Measurements from ENCODE around the gene EIF4EBP2.

The EIF4EBP2 gene

DNA sequence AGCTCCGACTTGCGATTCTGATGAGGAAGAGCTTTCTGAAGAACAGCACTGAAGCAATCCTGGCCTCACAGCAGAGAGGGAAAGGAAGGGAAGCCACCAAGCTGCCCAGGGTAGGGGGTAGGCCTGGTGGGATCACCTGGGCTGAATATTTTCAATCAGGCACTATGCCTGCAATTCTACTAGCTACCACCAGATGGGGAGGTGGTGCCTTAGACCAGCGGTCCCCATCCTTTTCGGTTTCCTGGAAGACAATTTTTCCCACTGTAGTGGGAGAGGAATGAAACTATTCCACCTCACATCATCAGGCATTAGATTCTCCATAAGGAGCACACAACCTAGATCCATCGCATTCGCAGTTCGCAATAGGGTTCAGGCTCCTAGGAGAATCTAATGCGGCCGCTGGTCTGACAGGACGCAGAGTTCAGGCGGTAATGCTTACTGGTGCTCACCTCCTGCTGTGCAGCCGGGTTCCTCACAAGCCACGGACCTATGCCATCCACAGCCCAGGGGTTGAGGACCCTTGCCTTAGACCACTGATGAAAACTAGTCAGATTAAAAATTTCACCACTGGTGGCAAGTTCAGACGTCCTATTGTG, 24.3 kb upstream of the EIF4EBP2 start:
- DNase-seq, result no peak

DNA sequence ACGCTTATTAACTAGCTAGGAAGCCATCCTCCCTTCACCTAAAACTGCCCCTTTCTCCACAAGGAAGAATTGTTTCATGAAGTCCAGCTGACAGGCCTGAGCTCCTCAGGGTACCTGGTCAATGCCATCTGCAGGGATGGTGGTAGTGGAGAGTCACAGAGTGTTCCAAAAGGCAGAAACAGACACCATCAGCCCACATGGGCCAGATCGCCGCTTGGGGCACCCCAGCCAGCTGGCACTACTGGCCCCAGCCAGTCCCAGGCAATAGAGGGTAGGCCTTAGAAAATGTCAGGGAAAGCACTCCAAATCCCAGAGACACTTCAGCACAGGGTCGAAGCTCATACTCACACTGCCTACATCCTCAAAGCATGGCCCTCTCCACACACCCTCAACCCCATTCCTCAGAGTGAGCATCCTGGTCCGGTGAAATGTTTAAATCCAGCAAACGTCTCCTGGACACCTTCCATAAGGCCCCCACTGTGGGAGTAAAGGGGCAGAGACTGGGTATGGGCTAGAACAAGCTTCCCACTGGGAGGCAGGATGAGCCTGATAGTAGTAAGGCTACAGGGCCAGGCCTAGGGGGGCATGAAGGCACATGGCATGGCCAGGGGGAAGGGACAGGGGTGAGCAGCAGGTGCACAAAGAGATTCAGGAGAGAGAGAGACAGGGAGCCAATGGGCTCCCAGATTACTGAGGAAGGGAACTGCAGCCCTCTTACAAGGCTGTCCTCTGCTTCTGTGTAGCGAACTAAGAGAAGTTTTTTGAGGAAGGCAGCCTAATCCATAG, 23.4 kb upstream of the EIF4EBP2 start:
- DNase-seq, result no peak

DNA sequence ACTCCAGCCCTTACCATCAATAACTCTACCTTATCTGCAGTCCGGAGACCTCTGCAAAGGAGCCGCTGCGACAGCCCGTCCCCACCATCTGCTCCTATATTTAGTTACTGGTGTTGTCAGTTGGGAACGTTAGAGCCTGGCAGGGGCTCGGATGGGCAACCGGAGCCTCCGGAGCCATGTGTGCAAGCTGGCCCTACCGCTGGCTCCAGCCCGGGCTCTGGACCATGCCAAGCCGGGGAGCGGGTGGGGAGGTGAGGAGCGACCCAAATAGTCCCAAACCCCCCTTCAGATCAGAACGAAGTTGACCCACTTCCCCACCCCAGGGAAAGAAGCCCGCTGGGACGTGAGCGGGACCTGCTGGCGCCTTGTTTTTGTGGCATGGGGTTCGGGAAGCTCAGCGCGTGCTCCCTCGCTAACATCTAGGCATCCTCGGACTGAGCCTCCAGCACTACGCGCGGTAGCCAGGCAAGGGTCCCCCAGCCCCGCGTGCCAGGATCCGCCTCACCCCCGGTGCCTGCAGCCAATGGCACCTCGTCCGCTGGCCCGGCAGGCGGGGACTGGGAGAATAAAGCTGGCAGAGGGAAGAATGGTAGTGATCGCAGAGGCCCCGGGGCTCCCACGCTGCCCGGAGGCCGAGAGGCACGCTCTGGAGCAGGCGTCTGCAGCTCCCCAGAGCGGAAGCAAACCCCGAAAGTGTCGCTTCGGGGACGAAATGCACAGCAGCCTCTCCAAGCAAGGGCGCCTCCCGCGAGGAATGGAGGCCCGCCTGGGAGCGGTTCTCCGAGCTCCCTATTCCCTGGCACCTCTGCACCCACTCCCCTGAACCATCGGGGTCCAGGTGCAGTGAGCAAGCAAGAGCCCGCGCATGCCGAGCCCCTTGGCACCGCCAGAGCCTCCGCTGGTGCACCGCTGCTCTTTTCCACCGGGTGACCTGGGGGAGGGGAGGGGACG, 22.2 kb upstream of the EIF4EBP2 start:
- DNase-seq, result peak in 1 of 2 donors; percentile 23

DNA sequence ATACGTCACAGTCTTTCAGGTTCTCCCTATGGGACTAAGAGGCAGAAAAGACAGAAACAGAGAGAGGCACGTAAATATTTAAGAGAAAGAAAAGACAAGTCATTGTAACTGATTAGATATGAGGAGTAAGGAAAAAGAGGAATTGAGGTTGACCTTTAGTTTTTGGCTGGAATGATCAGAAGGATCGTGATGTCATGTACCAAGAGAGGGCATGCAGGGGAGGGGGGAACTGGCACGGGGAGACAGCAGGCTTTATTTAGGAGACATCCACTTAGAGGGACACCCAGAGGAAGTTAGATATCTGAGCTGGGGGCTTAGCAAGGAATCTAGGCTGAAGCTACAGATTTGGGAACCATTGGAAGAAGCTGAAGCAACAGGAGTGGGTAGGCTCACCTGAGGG, 12.3 kb upstream of the EIF4EBP2 start:
- no peak for DNase-seq

DNA sequence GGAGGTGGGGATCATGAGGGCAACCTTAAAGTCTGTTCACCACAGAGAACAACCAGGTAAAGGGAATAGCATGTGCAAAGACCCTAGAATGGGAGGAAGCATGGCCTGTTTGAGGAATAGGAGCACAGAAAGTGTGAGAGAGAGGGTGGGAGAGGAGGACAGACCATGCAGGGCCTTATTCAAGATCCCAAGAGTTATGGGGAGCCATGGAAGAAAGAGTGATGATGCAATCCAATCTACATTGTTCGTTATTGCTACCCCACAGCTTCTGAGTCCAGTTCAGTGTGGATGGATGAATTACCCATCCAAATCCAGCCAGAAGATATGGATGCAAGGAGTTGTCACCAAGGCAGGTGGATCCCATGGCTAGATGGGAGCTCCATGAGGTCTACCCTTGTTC, 7.8 kb upstream of the EIF4EBP2 start:
- DNase-seq, result no peak

DNA sequence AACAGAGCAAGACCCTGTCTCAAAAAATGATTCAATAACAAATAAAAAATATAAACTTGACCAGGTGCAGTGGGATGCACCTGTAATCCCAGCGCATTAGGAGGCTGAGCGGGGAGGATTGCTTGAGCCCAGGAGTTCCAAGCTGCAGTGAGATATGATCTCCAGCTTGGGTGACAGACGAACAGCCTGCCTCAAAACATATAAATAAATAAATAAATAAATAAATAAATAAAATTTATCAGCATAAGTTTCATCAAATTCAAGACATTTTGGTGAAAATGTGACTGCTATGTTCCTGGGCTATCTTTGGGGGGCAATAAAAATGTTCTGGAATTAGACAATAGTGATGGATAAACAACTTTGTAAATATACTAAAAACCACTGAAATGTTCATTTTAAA, 4.8 kb upstream of the EIF4EBP2 start:
- DNase-seq, result no peak

DNA sequence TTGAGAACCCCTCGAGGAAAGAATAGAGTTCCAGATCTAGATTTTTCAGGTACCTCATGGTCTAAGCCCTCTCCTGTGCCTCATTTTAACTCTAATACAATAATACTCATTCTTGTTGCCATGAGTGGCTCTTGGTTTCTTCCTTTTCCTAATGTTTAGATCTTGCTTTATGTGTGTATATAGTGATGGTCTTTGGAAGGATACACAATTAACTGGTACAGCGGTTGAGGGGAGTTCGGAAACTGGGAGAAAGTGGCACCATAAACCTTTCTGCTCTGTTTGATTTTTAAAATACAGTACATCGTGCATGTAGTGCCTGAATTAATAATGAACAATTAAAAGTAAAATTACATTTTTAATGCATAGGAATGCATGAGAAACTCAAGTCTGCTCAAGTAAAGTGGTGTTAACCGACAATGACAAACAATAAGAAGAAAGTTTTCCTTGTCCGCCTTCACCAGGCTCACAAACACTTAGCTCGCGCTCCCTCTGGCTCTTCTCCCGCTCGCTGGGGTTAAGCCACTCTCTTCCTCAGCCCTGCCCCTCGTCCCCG, 386 bp upstream of the EIF4EBP2 start:
- no peak for DNase-seq

DNA sequence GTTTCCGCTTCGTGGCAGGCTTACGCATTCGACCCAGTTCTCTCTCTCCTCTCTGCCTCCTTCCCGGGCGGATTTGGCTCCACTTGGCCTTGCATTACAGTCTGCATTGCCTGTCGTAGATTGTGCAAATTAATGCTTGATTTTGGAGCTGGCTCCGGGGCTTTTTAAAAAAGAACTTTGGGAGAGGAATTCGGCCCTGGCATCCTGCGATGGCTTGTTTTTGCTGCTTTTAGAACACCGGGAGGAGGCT, 767 bp downstream of the EIF4EBP2 start:
- no peak for DNase-seq

DNA sequence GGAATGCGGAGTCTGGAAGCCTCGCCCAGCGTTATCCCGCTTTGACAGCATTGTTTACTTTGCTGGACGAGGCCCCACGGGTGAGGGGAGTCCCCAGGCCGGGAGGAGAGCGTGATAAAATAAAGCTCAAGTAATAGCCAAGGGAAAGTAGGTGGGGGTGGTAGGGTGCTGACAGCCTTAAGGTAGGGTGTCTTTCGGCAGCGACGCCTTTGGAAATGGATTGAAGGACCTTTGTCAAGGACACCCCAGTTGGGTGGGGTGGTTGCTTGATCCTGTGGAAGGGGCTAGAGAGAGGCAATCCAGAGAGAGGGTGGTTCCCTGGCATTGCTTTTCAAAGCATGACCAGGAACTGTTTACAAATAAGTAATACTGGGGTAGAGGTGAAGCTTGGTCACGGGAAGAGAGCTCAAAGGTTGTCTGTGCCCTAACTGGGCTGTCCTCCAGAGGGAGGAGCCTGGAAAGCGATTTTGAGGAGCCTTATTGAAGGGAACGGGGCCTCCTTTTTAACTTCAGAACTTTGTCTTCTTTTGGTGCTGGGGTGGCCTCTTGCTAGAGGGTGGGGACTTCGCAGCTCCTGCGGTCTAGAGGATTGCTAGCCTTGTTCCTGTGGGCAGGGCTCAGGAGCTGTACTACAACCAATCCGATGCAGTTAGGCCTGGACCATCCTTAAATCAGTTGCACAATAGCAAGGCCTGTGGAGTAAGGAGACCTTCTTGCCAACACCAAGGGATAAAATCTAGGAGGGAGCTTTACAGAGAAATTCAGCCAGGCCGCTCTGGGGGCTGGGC, 1.3 kb downstream of the EIF4EBP2 start:
- DNase-seq, result peak; percentile 4 to 15

DNA sequence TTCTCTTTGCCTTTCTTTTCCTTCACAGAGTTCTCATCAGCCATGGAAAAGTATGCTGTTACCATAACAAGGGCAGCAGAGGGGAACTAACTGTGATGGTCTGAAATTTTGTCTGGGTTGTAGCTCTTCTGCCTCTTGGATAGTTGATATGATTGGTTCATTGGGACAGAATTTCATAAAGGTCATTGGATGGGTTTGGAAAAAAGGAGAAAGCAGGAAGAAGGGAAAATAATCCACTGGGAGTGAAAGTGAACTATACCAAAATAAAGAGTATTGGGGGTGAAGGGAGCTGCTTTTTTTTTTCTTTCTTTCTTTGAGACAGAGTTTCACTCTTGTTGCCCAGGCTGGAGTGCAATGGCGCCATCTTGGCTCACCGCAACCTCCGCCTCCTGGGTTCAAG, 5.8 kb downstream of the EIF4EBP2 start:
- DNase-seq, result no peak

DNA sequence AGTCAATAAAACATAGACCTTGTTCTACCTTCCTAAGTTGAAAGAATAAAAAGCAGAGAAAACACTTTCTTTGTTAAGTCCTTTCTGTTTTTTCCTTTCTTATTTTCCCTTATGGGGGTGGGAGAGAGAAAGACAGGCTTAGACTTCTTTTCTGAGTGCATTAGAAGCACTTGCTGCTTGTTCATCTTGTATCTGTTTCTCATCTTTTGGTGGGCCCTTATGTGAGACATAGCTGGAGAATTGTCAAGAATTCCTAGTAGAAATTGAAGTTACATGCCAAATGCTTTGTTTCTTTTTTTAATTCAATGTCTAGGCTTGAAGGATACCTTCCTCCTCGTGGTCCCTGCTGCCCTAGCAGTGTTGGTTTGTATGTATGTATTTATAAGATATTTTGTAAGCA, 6.7 kb downstream of the EIF4EBP2 start:
- no peak for DNase-seq

DNA sequence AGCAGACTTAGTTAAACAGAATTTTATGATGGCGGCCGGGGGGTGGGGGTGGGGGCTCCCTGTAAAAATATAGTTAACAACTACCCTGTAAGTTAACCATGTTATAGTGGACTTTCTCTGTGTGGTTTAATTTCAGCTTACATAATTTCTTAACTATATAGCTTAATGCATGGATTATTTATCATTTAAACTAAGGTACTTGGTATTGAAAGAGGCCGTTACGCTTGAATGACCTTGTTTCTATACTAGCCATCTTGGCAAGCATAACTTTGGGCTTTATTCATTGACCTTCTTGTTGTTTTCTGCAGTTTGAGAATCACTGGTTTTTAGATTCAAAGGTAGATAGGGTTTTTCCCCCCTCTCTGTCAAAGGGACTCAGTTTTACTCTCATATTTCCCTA, 8.4 kb downstream of the EIF4EBP2 start:
- no peak for DNase-seq

DNA sequence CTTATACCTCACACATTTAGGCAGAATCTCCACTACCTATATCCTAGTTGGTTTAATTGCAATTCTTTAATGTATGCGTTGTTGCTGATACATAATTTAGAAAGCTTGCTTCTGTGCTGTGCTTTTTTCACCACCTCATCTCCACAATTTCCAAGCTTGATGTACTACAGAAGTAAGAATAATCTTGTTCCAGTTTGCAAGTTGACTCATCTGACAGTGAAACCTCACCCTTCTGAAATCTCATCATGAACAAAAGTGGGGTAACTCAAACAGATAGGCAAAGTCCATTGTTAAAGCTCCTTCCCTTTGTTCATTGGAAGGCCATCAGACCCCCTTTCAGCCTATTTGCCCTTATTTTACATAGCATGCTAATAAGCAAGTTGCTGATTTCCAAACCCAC, 13.6 kb downstream of the EIF4EBP2 start:
- no peak for DNase-seq

DNA sequence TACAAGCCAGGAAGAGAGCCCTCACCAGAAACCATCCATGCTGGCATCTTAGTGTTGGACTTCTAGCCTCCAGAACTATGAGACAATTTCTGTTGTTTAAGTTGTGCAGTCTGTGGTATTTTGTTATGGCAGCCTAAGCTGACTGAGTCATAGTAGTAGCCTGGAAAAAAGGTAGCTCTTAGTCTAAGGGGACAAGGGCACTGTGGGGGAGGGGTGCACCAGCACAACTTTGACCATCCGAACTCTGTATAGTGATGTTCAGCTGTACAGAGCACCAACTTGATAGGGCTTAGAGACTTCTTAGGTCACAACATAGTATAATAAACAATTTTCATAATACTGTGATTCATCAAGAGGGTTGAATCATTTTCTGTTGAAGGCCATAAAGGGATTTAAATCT, 14.3 kb downstream of the EIF4EBP2 start:
- DNase-seq, result no peak

DNA sequence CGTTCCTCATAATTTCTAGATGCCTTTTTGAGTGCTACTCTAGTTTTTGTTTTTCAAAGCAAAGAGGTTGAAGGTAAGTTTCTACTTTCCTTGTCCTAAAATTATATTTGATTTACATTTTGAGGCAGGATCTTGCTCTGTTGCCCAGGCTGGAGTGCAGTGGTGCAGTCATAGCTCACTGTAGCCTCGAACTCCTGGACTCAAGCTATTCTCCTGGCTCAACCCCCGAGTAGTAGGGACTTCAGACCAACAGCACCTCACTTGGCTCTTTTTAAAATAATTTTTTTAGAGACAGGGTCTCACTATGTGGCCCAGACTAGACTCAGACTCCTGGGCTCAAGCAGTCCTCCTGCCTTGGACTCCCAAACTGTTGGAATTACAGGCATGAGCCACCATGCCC, 14.8 kb downstream of the EIF4EBP2 start:
- no peak for DNase-seq

DNA sequence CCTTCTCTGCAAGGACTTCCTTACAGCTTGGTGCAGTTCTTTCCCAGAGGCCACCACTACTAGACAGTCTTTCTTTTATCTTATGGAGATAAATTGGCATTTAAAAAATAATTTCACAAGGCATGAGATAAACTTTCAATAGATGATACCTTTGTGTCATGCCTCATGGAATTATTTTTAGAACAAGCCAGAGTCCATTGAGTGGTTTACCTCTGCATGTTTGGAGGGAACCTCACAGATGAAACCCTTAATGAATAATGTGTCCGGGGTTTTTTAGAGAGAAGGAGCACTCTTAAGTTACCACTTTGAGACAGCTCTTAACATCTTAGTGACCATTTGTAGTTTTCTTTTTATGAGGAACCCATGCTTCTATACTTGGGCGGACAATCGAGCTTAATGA, 20.4 kb downstream of the EIF4EBP2 start:
- no peak for DNase-seq

DNA sequence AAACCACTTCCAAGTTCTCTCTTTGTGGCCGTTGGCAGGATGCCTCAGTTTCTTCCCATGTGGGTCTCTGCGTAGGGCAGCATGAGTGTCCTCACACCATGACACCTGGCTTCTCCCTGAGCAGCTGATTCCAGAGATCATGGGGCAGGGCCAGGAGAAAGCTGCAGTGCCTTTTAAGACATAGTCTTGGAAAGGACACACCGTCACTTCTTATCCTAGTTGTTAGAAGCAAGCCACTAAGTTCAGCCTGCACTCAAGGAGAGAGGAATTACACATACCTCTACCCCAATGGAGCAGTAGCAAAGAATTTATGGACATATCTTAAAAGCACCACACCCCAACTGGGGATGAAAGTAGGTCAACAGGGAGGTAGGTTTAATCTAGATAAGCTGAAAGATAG, 21.2 kb downstream of the EIF4EBP2 start:
- no peak for DNase-seq

DNA sequence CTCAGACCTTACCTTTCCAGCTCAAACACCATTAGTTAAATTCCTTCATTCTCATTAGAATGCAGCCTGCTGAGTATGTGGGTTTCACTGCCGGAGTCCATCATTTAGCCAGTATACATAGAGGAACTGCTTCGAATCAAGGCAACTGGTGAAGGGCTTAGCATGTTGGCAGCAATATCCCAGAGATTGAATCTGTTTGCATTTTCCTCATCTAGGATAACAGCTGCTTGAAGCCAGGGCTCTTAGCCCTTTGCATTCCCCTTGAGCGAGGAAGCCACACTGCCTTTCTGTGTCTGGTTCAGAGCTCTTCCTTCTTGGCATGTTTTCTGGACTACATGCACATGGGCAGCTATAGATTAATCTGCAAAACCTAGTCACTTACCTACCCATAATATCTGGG, 22.9 kb downstream of the EIF4EBP2 start:
- no peak for DNase-seq

DNA sequence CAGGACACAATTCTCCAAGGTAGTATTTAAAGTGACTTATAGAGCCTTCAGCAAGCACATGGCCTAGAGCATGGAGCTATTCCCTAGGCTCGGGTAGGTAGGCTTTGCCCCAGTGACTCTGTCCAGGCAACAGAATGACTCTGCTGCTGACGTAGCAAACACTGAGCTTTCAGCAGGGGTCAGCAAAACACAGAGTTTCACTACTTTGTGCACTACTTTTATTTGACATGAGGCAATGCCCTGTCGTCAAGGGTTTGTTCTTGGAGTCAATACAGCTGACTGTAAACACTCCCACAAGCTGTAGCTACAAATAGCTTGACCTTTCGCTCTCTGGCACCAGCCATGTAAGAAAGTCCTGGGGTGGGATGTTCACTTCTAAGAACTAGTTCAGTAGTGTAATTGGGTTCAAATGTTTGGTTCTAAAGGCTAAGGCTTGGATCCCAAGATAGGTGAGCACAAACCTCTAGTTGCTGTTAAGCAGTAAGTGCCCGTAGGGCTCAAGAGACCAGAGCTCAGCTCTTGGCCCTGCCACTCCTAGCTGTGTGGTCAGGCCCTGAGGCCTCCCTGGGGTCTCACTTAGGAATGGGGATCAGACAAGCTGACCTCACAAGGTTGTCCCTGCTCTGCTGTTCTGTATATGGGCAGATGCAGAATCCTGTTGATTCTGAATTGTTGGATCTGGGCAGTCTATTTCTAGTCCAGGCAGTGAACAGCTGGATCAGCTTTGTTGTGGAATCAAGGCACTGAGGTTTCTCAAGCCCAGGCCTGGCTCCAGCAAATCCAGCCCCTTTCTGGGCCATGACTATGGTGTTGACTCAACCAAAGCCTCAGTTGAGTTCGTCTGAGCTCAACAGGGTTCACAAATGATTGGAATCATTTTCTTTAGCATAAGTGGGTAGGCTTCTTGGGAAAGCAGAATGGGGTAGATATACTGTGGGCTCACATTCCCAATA, 26.8 kb downstream of the EIF4EBP2 start:
- no peak for DNase-seq

DNA sequence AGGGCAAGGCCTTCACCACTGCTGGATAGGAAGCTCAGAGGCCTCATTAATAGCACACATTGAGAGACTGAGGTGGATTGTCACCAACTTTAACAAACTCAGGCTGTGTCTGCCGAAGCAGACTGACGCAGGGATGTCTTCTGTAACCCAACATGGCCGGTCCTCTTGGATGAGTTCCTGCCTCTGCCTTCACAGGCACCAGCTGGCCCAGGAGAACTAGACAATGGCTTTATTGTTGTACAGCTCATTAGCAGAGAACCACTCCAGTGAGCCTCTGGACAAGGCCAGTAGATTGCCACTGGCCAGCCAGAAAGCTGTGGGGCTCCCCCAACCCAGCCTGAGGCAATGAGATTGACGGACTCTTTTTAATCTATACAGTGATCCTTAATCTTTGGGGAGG, 28.2 kb downstream of the EIF4EBP2 start:
- no peak for DNase-seq

DNA sequence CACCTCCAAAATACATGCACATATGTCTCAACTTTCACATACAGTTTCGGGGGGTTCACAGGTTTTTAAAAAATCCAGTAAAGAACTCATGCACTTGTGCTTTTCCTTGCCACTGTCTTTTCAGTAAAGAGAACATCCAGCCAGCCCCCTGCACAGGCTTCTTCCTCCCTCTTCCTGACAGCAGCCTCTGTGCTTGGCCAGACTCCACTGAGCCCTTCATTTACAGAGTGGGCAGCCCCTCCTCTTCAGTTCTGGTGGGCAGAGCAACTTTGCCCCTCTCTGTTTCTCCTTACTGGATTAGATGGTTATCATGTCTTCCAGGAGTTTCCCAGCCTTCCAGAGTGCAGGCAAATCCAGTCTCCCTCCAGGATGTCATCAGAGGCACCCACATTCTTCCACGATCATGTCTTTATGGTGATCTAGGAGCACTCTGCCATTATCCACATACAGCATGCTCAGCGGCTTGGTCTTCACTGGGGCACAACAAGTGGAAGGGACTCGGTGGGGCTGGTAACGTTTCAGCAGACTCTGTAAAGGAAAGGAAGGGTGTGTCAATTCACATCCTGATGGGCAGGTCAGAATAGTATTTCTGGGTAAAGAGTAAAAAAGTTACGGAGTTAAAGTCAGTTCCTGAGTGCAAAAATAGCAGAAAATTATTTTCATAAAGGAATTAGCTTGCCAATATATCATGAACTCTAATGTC, 28.8 kb downstream of the EIF4EBP2 start:
- DNase-seq, result no peak

Measured in activated CD4-positive, alpha-beta T cell treated with anti-CD3 and anti-CD28 coated beads for 4 hours (primary cell).